GM04504 (cell line): ENCODE results near the gene AQP7.
"Not testable (repeated sequence)": the region's sequence is repeated elsewhere in the genome, so short reads cannot be mapped to it uniquely, and the experiment has no call there.

ENCODE experiments used
- DNase-seq: peaks from one replicate; pipeline ENCODE4 v3.0.0-alpha.2; 2012; ENCODE audit warnings: low read depth

The AQP7 gene

DNA sequence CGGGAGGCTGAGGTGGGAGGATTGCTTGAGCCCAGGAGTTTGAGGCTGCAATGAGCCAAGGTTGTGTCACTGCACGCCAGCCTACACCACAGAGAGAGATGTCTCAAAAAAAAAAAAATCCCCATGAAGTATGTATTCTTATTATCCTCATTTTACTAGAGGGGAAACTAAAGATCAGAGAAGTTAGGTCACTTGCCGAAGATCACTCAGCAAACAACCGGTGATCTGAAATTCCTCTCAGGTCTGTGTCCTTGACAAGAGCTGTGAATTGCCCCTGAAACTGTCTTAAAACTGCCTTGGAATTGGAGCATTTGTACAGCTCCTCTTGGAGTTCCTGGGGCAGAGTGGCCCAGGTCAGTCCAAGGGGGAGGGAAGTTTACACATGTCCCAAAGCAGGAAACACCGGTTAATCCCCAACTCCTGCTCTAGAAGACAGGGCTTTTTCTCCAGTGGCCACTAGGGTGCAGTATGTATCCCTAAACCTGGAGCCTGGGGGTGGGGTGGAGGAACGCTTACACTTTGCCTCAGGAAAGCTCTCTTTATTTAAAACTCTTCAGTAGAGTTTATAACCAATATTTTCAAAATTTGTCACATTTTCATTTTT lies 27.6 kb downstream of the AQP7 start:
- peak; percentile 51 for DNase-seq

DNA sequence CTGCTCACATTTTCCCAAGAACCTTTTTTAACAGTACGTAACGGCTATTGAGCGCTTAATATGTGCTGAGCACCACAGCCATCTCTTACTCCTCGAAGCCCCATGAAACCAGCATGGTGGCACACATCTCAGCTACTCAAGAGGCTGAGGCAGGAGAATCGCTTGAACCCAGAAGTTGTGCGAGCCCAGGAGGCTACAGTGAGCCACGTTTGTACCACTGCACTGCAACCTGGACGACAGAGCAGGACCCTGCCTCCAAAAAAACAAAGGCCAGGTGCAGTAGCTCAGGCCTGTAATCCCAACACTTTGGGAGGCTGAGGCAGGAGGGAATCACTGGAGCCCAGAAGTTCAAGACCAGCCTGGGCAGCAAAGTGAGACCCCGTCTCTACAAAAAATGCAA lies 28.2 kb downstream of the AQP7 start:
- DNase-seq = no peak

DNA sequence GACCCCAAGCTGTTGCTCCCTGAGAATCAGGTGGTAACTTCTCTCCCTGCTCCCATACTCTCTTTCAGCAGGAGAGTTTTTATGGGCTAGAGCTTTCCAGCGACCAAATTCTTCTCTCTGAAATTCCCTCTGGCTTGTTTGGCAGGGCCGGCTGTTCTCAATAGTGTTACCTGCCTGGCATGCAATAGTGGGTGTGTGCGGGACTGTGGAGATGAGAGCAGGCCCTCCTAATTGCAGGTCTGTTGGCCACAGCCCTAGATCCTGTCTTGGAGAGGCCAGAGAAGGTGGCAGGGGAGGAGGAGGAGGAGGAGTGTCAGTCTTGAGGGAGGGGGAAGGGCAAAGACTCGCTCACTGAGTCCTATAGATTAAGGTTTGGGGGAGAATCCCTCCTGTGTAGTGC lies 29.5 kb downstream of the AQP7 start:
- DNase-seq = no peak

DNA sequence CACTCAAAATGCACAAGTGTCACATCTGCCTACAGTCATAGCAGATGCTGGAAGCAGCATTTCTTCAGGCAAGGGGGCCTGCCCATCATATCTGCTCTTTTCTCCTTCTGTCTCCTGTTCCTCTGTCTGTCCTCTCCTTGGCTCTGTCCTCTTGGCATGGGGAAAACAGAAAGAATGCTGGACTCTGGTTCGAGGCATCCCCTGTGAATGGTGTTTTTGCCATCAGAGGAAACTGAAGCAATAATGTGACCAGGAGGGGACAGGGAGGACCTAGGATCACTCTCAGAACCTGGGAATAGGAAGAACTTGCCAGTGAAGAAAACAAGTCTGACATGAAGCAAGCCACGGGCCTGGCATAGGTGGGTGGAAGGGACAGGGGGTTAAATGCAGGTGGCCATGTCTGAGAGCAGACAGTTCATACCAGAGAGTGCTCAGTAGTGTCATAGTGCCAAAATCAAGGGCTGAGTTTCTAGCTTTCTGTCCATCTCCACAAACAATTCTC lies 35.3 kb downstream of the AQP7 start:
- DNase-seq = no peak

DNA sequence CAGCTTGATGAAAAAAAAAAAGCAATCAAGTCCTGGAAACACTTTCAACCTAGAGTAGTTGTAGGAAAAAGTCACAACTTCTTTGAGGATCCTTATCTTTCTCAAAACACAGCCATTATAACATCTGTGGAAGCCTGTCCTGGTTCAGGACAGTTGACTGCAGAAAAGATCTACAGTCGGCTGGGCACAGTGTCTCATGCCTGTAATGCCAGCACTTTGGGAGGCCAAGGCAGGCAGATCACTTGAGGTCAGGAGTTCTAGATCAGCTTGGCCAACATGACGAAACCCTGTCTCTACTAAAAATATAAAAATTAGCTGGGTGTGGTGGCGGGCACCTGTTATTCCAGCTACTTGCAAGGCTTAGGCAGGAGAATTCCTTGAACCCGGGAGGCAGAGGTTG lies 37.6 kb downstream of the AQP7 start:
- DNase-seq = not testable (repeated sequence)

DNA sequence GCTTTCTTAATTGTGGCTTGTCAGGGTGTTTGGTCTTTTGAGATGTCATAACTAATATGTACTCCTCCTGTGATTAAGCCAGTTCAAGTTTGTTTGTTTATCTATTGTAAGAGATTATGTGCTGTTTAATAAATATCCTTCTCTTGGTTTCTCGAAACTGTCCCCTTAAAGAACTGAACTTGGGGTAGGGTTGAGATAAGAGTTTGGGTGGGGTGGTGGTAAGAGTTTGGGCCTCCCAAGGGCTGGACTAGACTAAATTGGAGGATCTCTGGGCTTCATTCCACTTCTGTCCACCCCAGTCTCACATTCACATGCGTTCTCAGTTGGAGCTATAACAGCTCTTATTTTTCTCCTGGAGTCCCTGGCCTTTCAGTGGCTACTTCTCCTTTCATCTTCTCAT lies 38.2 kb downstream of the AQP7 start:
- DNase-seq = no peak

DNA sequence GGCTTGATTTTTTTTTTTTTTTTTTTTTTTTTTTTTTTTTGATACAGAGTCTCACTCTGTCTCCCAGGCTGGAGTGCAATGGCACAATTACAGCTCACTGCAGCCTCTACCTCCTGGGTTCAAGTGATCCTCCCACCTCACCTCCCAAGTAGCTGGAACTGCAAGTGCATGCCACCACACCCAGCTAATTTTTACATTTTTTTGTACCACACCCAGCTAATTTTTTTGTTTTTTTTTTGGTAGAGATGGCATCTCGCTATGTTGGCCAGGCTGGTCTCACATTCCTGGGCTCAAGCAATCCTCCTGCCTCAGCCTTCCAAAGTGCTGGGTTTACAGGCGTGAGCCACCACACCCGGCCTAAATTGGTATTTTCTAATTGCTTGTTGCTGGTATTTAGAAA lies 43.7 kb downstream of the AQP7 start:
- not testable (repeated sequence) for DNase-seq

DNA sequence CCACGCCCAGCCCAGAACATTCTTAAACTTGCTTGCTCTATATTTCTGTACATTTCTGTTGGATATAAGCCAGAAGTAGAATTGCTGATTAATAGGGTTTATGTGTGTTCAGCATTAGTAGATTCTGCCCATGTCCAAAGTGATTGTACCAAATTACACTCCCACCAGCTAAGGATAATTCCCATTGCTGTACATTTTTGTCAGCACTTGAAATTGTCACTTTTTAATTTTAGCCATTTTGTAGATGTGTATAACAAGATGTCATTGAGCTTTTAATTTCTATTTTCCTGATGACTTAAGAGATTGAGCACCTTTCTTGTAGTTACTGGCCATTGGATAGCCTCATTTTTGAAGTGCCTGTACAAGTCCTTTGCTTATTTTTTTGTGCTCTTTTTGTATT lies 46.4 kb downstream of the AQP7 start:
- no peak for DNase-seq

DNA sequence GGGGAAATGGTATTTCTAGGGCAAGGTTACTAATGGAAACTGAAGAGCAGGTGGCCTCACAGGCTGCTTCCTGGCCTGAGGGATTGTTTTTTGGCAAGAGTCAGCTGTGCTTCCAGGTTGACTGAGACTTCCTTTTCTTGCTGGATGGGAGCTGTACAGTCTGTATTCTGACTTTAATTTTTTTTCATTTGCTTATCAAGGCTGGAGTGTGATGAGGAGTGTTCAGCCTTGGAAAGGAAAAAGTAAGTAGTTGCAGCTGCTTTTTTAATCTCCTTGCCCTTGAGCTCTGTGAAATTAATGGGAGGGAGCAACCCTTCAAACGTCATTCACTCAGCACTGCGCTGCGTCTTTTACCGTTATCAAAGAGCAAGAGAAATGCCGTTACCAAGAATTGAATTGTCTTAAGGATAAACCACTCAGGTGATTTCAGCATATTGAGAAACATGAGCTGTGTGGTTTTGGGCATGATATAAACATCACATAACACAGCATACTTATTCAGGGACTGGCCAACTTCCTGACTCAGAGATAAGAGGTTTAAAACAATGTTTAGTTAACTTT lies 47.6 kb downstream of the AQP7 start:
- no peak for DNase-seq

DNA sequence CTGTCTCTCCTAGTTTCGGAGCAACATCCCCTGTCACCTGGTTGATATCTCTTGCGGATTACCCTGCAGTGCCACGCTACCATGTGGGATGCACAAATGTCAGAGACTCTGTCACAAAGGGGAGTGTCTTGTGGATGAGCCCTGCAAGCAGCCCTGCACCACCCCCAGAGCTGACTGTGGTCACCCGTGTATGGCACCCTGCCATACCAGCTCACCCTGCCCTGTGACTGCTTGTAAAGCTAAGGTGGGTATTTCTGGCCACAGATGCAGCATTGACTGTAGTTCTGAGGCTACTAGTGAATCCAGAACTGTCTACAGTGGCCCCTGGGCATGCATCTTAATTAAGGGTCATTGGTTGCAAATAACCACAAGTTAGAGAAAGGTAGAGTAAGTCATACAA lies 50.8 kb downstream of the AQP7 start:
- no peak for DNase-seq

DNA sequence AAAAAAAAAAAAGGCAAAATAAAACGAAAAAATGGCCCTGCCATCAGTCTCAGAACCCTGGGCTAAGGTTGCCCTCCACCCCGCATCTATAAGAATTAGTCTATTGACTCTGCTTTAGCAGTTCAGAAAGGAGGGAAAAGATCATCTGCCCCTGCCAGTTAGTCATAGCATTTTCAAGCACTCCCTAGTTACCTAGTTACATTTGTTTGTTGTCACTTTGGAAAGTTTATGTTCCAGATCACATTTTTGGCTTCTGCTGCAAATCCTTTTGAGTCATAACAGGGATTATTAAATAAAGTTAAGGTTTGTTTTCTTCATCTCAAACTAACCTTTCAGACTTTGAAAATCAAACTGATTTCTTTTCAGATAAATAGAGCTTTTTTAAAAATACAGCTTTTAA lies 52.1 kb downstream of the AQP7 start:
- DNase-seq = peak; percentile 74

DNA sequence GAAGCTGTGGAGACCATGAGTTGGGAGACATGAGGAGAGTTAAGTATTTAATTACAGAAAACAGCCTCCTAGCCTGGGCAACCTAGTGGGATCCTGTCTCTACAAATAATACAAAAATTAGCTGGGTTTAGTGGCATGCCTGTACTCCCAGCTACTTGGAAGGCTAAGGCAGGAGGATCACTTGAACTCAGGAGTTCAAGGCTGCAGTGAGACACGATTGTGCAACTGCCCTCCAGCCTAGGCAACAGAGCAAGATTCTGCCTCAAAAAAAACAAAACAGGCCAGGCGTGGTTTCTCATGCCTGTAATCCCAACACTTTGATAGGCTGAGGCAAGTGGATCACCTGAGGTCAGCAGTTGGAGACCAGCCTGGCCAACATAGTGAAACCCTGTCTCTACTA lies 52.6 kb downstream of the AQP7 start:
- DNase-seq = no peak

DNA sequence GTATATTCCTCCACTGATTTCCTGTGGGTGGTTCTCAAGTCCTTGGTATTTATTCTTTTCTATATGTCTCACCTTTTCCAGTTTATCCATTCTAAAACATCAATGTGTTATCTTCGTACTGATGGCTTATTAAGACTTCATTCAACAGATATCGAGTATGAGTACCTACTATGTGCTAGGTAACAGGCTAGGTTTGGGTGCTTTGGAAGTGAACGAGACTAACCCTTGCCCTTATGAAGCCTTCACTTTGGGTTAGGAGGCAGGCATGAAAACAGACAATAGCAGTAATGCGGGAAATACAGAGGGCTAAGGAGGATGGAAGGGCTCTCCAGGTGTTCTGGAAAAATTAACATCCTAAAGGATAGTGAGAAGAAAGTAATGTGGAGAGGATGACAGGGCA lies 53.4 kb downstream of the AQP7 start:
- DNase-seq = no peak

DNA sequence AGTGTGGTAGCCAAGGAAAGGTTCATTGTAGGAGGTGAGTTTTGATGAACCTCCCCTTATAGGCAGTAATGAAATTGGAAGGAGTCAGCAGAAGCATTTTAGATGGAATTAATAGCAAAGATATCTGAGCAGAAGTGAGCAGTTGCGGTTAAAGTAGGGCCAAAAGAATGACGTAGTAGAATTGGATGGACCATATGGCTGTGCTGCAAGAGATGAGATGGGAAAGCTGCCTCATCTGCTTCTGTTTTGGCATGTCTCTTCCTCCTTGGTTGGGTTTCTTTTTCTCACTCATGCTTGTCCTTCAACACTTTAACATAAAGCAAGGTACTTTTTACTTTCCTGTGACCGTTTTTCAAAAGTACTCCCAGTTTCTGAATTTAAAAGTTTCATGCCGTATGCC lies 55.8 kb downstream of the AQP7 start:
- DNase-seq = no peak

DNA sequence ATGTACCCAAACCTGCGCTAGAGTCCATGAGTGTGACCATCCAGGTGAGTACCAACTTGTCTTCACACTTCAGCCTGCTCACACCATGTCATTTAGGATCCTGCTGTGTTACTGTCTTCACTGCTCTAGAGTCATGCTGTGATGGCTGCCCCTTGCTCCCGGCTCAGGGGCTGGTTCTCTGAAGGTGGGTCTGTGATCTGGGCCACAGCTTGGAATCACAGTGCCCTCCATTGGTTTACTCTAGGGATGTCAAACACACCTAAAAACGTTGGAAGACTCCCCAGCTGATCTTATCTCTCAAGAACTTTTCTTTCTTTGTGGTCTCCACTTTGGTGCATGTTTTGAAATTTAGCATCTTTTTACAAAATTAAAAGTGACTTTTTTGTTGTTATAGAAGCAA lies 58.2 kb downstream of the AQP7 start:
- DNase-seq = no peak

DNA sequence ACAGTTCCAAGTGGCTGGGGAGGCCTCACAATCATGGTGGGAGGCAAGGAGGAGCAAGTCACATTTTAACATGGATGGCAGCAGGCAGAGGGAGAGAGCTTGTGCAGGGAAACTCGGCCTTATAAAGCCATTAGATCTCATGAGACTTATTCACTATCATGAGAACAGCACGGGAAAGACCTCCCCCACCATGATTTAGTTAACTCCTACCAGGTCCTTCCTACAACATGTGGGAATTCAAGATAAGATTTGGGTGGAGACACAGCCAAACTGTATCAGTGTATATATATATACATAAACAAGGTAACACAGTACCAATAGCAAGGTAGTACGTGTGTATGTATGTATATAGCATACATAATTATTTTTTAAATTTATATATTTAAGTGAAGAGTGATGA lies 61.2 kb downstream of the AQP7 start:
- DNase-seq = no peak

DNA sequence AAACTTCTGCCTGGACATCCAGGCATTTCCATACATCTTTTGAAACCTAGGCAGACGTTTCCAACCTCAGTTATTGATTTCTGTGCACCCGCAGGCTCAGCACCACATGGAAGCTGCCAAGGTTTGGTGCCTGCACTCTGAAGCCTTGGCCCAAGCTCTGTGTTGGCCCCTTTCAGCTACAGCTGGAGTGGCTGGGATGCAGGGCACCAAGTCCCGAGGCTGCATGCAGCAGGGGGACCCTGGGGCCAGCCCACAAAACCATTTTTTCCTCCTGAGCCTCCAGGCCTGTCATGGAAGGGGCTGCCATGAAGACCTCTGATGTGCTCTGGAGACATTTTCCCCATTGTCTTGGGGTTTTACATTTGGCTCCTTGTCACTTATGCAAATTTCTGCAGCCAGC lies 62.2 kb downstream of the AQP7 start:
- DNase-seq = no peak
